ENCODE results near the gene SUCLG2. TPM values are rescaled to one million over a fixed set of nuclear protein-coding genes. Genes with fewer than 3 reads are reported as not detected.

Gene SUCLG2
- total RNA-seq, 2 donors from 2014 or later, result 25.5 to 36.6 TPM

DNA sequence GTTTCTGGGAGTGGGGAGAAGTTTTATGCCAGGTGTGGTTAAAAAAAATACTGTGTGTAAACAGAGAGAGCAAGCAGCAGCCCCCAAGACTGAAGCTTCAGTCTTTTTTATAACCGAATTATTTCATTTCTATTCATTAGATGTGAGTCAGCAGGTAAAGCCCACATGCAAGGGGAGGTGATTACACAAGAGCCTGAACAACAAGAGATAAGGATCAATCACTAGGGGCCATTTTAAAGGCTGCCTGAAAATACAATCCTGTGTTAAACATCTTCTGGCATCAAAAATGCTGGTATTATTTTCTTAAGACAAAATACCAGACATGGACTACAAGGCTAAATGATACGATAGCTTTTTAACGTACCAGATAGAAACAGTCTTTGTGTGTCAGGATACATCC lies 217.3 kb downstream of the SUCLG2 start:
- H3K4me3 ChIP-seq, result no peak overlapping the region
- no peak for ATAC-seq (ENCODE audit: insufficient number of reproducible peaks, low FRiP score, low read depth)
- H3K9me3 ChIP-seq, result no peaks in the 10 kb centered on the region
- no peaks in the 10 kb centered on the region for H3K36me3 ChIP-seq
- H3K27ac ChIP-seq, result no peak overlapping the region
- H3K4me1 ChIP-seq (ENCODE audit: control insufficient read depth in 1 of 2, low read depth in 2 of 2), result no peaks in the 10 kb centered on the region
- TF ChIP-seq, protein P1, sequence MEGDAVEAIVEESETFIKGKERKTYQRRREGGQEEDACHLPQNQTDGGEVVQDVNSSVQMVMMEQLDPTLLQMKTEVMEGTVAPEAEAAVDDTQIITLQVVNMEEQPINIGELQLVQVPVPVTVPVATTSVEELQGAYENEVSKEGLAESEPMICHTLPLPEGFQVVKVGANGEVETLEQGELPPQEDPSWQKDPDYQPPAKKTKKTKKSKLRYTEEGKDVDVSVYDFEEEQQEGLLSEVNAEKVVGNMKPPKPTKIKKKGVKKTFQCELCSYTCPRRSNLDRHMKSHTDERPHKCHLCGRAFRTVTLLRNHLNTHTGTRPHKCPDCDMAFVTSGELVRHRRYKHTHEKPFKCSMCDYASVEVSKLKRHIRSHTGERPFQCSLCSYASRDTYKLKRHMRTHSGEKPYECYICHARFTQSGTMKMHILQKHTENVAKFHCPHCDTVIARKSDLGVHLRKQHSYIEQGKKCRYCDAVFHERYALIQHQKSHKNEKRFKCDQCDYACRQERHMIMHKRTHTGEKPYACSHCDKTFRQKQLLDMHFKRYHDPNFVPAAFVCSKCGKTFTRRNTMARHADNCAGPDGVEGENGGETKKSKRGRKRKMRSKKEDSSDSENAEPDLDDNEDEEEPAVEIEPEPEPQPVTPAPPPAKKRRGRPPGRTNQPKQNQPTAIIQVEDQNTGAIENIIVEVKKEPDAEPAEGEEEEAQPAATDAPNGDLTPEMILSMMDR (IDR thresholded peaks at IDR 0.05), result no peak
- no peak for DNase-seq (ENCODE audit: low spot score)
- H3K27me3 ChIP-seq (replicated peaks; ENCODE audit: insufficient read depth), result no peaks in the 10 kb centered on the region

DNA sequence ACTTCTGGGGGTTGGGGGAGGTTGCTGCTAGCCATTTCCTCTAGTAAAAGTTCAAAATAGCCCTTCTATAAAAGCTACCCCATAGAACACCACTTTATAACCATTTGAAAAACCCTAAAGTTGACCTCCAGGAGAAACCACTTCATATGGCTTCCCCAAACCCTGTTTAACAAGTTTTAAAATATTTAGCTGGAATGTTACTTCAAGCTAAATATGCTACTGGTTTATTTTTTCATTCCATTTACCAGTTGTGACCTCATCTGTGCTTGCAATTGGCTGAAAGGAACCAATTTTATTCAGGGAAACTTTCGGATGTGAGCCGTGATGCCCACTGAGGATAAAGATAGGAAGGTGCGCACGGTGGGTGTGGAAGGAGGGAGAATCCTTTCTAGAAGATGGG lies 221.3 kb downstream of the SUCLG2 start:
- Histone ChIP-seq H3K4me1 (ENCODE audit: control insufficient read depth in 1 of 2, low read depth in 2 of 2) (no peaks in the 10 kb centered on the region), H3K27me3 (replicated peaks; ENCODE audit: insufficient read depth) (no peaks in the 10 kb centered on the region), H3K36me3 (no peaks in the 10 kb centered on the region), H3K9me3 (no peaks in the 10 kb centered on the region), H3K4me3 (no peak overlapping the region), H3K27ac (no peak overlapping the region)
- DNase-seq (ENCODE audit: low spot score) (no peak), ATAC-seq (ENCODE audit: insufficient number of reproducible peaks, low FRiP score, low read depth) (no peak)
- TF ChIP-seq, protein P1 (IDR thresholded peaks at IDR 0.05), result no peak

DNA sequence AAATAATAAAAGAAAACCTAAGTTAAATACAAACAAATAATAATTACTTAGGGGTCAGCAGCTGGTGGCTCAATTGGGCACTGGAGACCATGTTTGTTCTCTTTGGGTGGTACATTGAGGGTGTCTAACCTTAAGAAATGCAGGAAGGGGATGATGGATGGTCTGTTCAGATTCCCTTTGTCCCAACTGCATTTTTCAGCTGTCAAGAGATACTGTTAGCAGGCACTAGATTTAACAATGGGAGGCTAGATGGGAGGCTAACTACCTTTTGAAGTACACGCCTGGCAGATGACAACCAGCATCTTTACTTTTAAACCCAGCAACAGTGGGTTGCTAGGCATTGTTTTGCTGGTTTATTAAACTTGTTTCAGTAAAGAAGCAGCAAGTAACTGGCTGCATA lies 222.5 kb downstream of the SUCLG2 start:
- no peak overlapping the region for H3K4me3 ChIP-seq
- H3K36me3 ChIP-seq, result no peaks in the 10 kb centered on the region
- H3K27ac ChIP-seq, result no peak overlapping the region
- no peaks in the 10 kb centered on the region for H3K27me3 ChIP-seq (replicated peaks; ENCODE audit: insufficient read depth)
- DNase-seq (ENCODE audit: low spot score) (no peak), ATAC-seq (ENCODE audit: insufficient number of reproducible peaks, low FRiP score, low read depth) (no peak)
- TF ChIP-seq, protein P1 (IDR thresholded peaks at IDR 0.05), result no peak
- no peaks in the 10 kb centered on the region for H3K4me1 ChIP-seq (ENCODE audit: control insufficient read depth in 1 of 2, low read depth in 2 of 2)
- H3K9me3 ChIP-seq, result no peaks in the 10 kb centered on the region

DNA sequence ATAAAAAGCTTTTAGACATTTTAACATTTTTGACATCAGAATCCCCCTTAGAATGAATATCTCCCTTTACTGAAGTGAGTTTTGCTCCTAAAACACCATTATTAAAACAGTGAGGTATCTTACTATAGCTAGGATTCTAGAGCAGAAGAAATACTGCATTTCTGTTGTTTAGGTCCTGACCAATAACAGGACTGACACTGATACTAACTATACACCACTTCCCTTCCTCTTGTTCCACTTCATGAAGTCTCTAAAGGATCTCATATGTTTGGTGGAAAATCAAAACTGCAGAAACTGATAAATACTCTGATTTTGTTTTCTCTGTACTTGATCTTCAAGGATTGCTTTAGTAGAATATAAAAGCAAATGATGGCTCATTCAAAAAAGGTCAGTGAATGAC lies 230.7 kb downstream of the SUCLG2 start:
- H3K9me3 ChIP-seq, result peaks cover 8% of the 10 kb centered on the region
- DNase-seq (ENCODE audit: low spot score), result no peak
- H3K4me1 ChIP-seq (ENCODE audit: control insufficient read depth in 1 of 2, low read depth in 2 of 2), result no peaks in the 10 kb centered on the region
- TF ChIP-seq, protein P1 (IDR thresholded peaks at IDR 0.05), result no peak
- no peak overlapping the region for H3K4me3 ChIP-seq
- H3K36me3 ChIP-seq, result peaks cover 5% of the 10 kb centered on the region
- no peak for ATAC-seq (ENCODE audit: insufficient number of reproducible peaks, low FRiP score, low read depth)
- no peaks in the 10 kb centered on the region for H3K27me3 ChIP-seq (replicated peaks; ENCODE audit: insufficient read depth)
- H3K27ac ChIP-seq, result no peak overlapping the region

DNA sequence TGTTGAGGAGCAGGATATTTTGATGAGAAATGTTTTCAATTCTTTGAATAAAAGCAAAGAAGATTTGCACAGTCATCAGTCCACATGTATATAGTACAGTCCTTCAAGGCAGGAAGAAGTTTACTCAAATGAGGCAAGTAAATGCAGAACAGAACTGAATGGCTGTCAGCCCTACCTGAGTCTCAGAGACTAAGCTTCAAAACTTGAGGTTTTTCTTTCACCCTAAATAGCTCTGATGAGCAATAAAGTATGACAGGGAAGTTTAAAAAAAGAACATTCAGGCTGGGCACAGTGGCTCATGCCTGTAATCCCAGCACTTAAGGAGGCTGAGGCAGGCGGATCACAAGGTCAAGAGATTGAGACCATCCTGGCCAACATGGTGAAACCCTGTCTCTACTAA lies 232.5 kb downstream of the SUCLG2 start:
- TF ChIP-seq, protein P1 (IDR thresholded peaks at IDR 0.05), result no peak
- H3K27ac ChIP-seq, result no peak overlapping the region
- DNase-seq (ENCODE audit: low spot score) (no peak), ATAC-seq (ENCODE audit: insufficient number of reproducible peaks, low FRiP score, low read depth) (no peak)
- peaks cover 5% of the 10 kb centered on the region for H3K36me3 ChIP-seq
- H3K9me3 ChIP-seq, result peaks cover 8% of the 10 kb centered on the region
- H3K4me3 ChIP-seq, result no peak overlapping the region
- H3K27me3 ChIP-seq (replicated peaks; ENCODE audit: insufficient read depth), result no peaks in the 10 kb centered on the region
- H3K4me1 ChIP-seq (ENCODE audit: control insufficient read depth in 1 of 2, low read depth in 2 of 2), result no peaks in the 10 kb centered on the region

All from thoracic aorta (tissue), 2 donors.